ENCODE results near the gene NAT9. TPM values are rescaled to one million over a fixed set of nuclear protein-coding genes. Genes with fewer than 3 reads are reported as not detected.

The NAT9 gene
- total RNA-seq, 4 donors from 2014 or later = 23.1 to 85.0 (median 37.4) TPM

Other genes with a start within 250 kb of the NAT9 start
- not detected for gene CD300LB, start 244.9 kb downstream of the NAT9 start, total RNA-seq
- not detected for gene CD300C, start 230.2 kb downstream of the NAT9 start, total RNA-seq
- gene CD300H, start 208.8 kb downstream of the NAT9 start, total RNA-seq = not detected
- gene CD300LD, start 184.1 kb downstream of the NAT9 start, total RNA-seq = not detected
- gene CD300E, start 152.6 kb downstream of the NAT9 start, total RNA-seq = not detected
- gene CD300LF, start 63.4 kb downstream of the NAT9 start, total RNA-seq = 1 to 10 TPM in 2 of 4 donors, not detected in 2; 1.1 to 1.7 TPM
- 10 to 100 TPM in 1 of 4 donors, 1 to 10 TPM in 3; 1.1 to 35.5 (median 4.4) TPM for gene RAB37, start 39.1 kb downstream of the NAT9 start, total RNA-seq
- gene NHERF1, start 27.7 kb downstream of the NAT9 start, total RNA-seq = 100 to 1,000 TPM; 121 to 600 (median 488) TPM
- gene GRIN2C, start 83.5 kb upstream of the NAT9 start, total RNA-seq = 1 to 10 TPM in 1 of 4 donors, under 1 TPM in 1, not detected in 2; 0.13 to 2.7 TPM
- gene FDXR, start 96.6 kb upstream of the NAT9 start, total RNA-seq = 10 to 100 TPM in 3 of 4 donors, 1 to 10 TPM in 1; 1.7 to 16.1 (median 13.1) TPM
- gene FADS6, start 117.3 kb upstream of the NAT9 start, total RNA-seq = 100 to 1,000 TPM in 1 of 4 donors, 10 to 100 TPM in 2, not detected in 1; 79.9 to 161 (median 82.1) TPM
- gene USH1G, start 146.9 kb upstream of the NAT9 start, total RNA-seq = 1 to 10 TPM in 3 of 4 donors, not detected in 1; 1.6 to 3.7 (median 2.3) TPM
- gene OTOP2, start 147.9 kb upstream of the NAT9 start, total RNA-seq = 10 to 100 TPM in 1 of 4 donors, 1 to 10 TPM in 2, not detected in 1; 4.6 to 11.9 (median 8.8) TPM
- 1 to 10 TPM in 3 of 4 donors, not detected in 1; 5.2 to 9.3 (median 8.5) TPM for gene OTOP3, start 159.6 kb upstream of the NAT9 start, total RNA-seq
- 100 to 1,000 TPM in 3 of 4 donors, 10 to 100 TPM in 1; 80.0 to 148 (median 124) TPM for gene HID1, start 196.4 kb upstream of the NAT9 start, total RNA-seq
- 10 to 100 TPM in 3 of 4 donors, 1 to 10 TPM in 1; 7.4 to 80.7 (median 53.9) TPM for gene CDR2L, start 211.3 kb upstream of the NAT9 start, total RNA-seq
- 10 to 100 TPM; 17.3 to 42.7 (median 32.2) TPM for gene MRPL58, start 236.3 kb upstream of the NAT9 start, total RNA-seq